Trophoblast cell (in vitro differentiated cells and primary cell): ENCODE measurements around the gene PDLIM4.

ENCODE experiments used
- DNase-seq, 2 donors: peaks; one replicate each; pipeline ENCODE4 v3.0.0-alpha.2; 2016
- H2AFZ ChIP-seq: 2 replicates; pipeline ENCODE4 v1.6.1; 2013; ENCODE audit warnings: low read length, moderate library complexity, mild to moderate bottlenecking; ENCODE audit not compliant: insufficient read depth, poor library complexity
- H2AK5ac ChIP-seq: 2 replicates; pipeline ENCODE4 v1.6.1; 2013; ENCODE audit warnings: mild to moderate bottlenecking, low read length
- H2BK120ac ChIP-seq: 2 replicates; pipeline ENCODE4 v1.6.1; 2013; ENCODE audit warnings: low read length, mild to moderate bottlenecking, moderate library complexity; ENCODE audit not compliant: insufficient read depth, poor library complexity
- H2BK12ac ChIP-seq: 2 replicates; pipeline ENCODE4 v1.6.1; 2013; ENCODE audit warnings: mild to moderate bottlenecking, low read length, moderate library complexity
- H2BK5ac ChIP-seq: 2 replicates; pipeline ENCODE4 v1.6.1; 2013; ENCODE audit warnings: low read length, low read depth, moderate library complexity, mild to moderate bottlenecking; ENCODE audit not compliant: poor library complexity
- H3K14ac ChIP-seq: 2 replicates; pipeline ENCODE4 v1.6.1; 2013; ENCODE audit warnings: mild to moderate bottlenecking, low read length
- H3K18ac ChIP-seq: 2 replicates; pipeline ENCODE4 v1.6.1; 2013; ENCODE audit warnings: mild to moderate bottlenecking, low read length
- H3K23ac ChIP-seq: 2 replicates; pipeline ENCODE4 v1.6.1; 2013; ENCODE audit warnings: low read length
- H3K27ac ChIP-seq: 2 replicates; pipeline ENCODE4 v1.5.1; 2013; ENCODE audit warnings: low read depth, mild to moderate bottlenecking, inconsistent platforms, low read length, moderate library complexity
- H3K27me3 ChIP-seq: 2 replicates; pipeline ENCODE4 v1.6.1; 2013; ENCODE audit warnings: inconsistent platforms, mild to moderate bottlenecking, low read length, moderate library complexity; ENCODE audit not compliant: insufficient read depth
- H3K36me3 ChIP-seq, 2 experiments: 1 replicate in 1 of 2; 2 replicates in 1 of 2; pipeline ENCODE4 v1.6.1; 2013; ENCODE audit warnings: low read length in 2 of 2, mild to moderate bottlenecking in 2 of 2, moderate library complexity in 1 of 2; ENCODE audit not compliant: insufficient read depth in 2 of 2, control insufficient read depth in 1 of 2
- H3K4ac ChIP-seq: 2 replicates; pipeline ENCODE4 v1.6.1; 2013; ENCODE audit warnings: low read depth, mild to moderate bottlenecking, low read length, moderate library complexity
- H3K4me1 ChIP-seq, 2 experiments: 1 replicate in 1 of 2; 2 replicates in 1 of 2; pipeline ENCODE4 v1.6.1; 2013; ENCODE audit warnings: low read length in 2 of 2, mild to moderate bottlenecking in 2 of 2, moderate library complexity in 1 of 2; ENCODE audit not compliant: insufficient read depth in 2 of 2, control insufficient read depth in 1 of 2
- H3K4me2 ChIP-seq: 2 replicates; pipeline ENCODE4 v1.6.1; 2013; ENCODE audit warnings: inconsistent platforms, mild to moderate bottlenecking, low read length, moderate library complexity
- H3K4me3 ChIP-seq: 2 replicates; pipeline ENCODE4 v1.5.1; 2013; ENCODE audit warnings: mild to moderate bottlenecking, low read depth, low read length, inconsistent platforms
- H3K79me1 ChIP-seq: one replicate; pipeline ENCODE4 v1.6.1; 2013; ENCODE audit warnings: low read length
- H3K79me2 ChIP-seq: 2 replicates; pipeline ENCODE4 v1.6.1; 2013; ENCODE audit warnings: low read length, mild to moderate bottlenecking; ENCODE audit not compliant: control insufficient read depth, insufficient read depth, poor library complexity
- H3K9ac ChIP-seq: 2 replicates; pipeline ENCODE4 v1.6.1; 2013; ENCODE audit warnings: mild to moderate bottlenecking, low read length
- H3K9me3 ChIP-seq: 2 replicates; pipeline ENCODE4 v1.6.1; 2013; ENCODE audit warnings: low read depth, mild to moderate bottlenecking, control low read depth, inconsistent platforms, low read length; ENCODE audit not compliant: insufficient read depth
- H4K12ac ChIP-seq: 2 replicates; pipeline ENCODE4 v1.6.1; 2013; ENCODE audit warnings: low read depth, mild to moderate bottlenecking, low read length, moderate library complexity
- H4K8ac ChIP-seq: 2 replicates; pipeline ENCODE4 v1.6.1; 2013; ENCODE audit warnings: low read depth, mild to moderate bottlenecking, low read length, moderate library complexity
- H4K91ac ChIP-seq: one replicate; pipeline ENCODE4 v1.6.1; 2013; ENCODE audit warnings: low read depth, mild to moderate bottlenecking, low read length, moderate library complexity
- WGBS: extraction: QIAGEN DNeasy Blood & Tissue Kit; methylation state at CpG from one replicate; pipeline ENCODE4 v1.1.7; 2013; ENCODE audit warnings: missing lambda C conversion rate; ENCODE audit not compliant: insufficient read length, insufficient coverage; ENCODE audit errors: extremely low coverage; 5-methylcytosine and 5-hydroxymethylcytosine counted together

The PDLIM4 gene

DNA sequence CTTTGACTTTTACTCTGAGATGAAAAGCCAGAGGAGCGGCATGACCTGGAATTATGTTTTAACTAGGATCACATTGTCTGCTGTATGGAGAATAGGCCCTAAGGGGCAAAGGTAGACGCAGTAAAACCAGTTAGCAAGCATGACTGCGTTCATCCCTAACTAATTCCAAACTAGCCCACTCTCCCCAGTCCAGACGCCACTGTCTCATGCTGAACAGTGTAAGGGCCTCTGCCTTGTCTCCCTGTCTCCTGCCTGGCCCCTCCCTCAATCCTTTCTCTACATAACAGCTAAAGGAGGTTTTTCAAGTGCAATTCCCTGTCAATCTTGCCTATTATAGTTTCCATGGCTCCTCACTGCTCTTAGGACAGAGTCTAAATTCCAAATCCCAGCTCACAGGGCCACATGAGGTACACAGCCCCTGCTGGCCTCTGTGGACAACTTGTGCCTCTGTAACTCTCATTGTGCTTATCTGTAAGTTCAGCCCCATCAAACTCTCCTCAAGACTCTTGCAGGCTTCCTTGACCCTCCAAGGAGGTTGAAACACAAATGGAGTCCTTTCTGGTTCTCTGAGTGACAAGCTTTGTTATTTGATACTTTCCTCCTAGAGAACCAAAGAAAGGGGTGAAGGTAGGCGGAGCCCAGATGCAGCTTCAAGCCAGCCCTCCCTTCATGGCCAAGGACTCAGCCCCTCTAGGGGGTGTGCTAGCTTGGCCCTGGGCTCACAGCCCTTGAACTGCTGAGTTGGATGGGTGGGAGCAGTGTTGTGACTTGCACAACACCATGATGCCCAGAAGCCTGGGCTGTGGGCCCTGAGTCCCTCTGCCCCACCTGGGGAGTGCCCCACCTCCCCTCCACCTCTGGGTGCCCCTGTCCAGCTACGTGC, 20.7 kb downstream of the PDLIM4 start:
- peaks cover 9 to 12% of the 10 kb centered on the region in 2 experiments for H3K4me1 ChIP-seq
- H3K14ac ChIP-seq: no peak overlapping the region
- H3K18ac ChIP-seq: no peak overlapping the region
- no peak overlapping the region for H2BK5ac ChIP-seq
- H3K9me3 ChIP-seq: no peaks in the 10 kb centered on the region
- H4K8ac ChIP-seq: no peak overlapping the region
- H3K79me1 ChIP-seq: no peaks in the 10 kb centered on the region
- no peak overlapping the region for H3K4ac ChIP-seq
- no peaks in the 10 kb centered on the region for H3K36me3 ChIP-seq
- H3K27me3 ChIP-seq: no peaks in the 10 kb centered on the region
- H3K23ac ChIP-seq: no peak overlapping the region
- H3K4me2 ChIP-seq: no peak overlapping the region
- no peak overlapping the region for H2AK5ac ChIP-seq
- no CpG with 5 or more reads among the region's 6 CpGs for WGBS
- DNase-seq: no peak
- no peak overlapping the region for H3K9ac ChIP-seq
- H4K91ac ChIP-seq: no peak overlapping the region
- no peak overlapping the region for H2AFZ ChIP-seq
- no peak overlapping the region for H4K12ac ChIP-seq
- H3K27ac ChIP-seq: no peak overlapping the region
- H3K79me2 ChIP-seq: no peaks in the 10 kb centered on the region
- no peak overlapping the region for H2BK120ac ChIP-seq
- no peak overlapping the region for H3K4me3 ChIP-seq
- H2BK12ac ChIP-seq: no peak overlapping the region

DNA sequence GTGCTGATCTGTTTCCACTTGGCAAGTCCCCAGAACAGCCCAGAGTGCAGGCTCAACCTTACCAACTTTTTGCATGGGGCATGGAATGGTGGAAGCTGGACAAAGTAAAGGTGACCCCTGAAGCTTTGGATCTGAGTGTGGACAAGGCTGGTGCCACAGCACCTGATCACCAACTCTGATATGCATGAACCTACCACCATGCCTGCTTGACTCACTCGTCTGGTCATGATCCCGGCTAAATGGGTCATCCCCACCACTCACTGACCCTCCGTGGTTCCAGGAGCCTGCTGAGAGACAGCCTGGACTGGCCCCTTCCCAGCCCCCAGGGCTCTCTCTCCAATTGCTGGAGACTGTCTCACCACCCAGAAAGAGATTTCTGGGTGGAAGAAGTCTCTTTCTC, 22.3 kb downstream of the PDLIM4 start:
- Histone ChIP-seq H3K23ac (no peak overlapping the region), H3K9ac (no peak overlapping the region), H4K12ac (no peak overlapping the region), H3K18ac (no peak overlapping the region), H4K91ac (no peak overlapping the region), H2BK12ac (no peak overlapping the region), H3K36me3 (no peaks in the 10 kb centered on the region), H4K8ac (no peak overlapping the region), H3K79me2 (no peaks in the 10 kb centered on the region), H3K4ac (no peak overlapping the region), H3K4me2 (no peak overlapping the region), H3K4me1 (peaks cover 9 to 12% of the 10 kb centered on the region in 2 experiments), H3K27me3 (no peaks in the 10 kb centered on the region), H2BK120ac (no peak overlapping the region), H3K27ac (no peak overlapping the region), H3K4me3 (no peak overlapping the region), H2BK5ac (no peak overlapping the region), H3K79me1 (no peaks in the 10 kb centered on the region), H3K14ac (no peak overlapping the region), H2AK5ac (no peak overlapping the region), H2AFZ (no peak overlapping the region), H3K9me3 (no peaks in the 10 kb centered on the region)
- no peak for DNase-seq
- no CpG with 5 or more reads among the region's 3 CpGs for WGBS

DNA sequence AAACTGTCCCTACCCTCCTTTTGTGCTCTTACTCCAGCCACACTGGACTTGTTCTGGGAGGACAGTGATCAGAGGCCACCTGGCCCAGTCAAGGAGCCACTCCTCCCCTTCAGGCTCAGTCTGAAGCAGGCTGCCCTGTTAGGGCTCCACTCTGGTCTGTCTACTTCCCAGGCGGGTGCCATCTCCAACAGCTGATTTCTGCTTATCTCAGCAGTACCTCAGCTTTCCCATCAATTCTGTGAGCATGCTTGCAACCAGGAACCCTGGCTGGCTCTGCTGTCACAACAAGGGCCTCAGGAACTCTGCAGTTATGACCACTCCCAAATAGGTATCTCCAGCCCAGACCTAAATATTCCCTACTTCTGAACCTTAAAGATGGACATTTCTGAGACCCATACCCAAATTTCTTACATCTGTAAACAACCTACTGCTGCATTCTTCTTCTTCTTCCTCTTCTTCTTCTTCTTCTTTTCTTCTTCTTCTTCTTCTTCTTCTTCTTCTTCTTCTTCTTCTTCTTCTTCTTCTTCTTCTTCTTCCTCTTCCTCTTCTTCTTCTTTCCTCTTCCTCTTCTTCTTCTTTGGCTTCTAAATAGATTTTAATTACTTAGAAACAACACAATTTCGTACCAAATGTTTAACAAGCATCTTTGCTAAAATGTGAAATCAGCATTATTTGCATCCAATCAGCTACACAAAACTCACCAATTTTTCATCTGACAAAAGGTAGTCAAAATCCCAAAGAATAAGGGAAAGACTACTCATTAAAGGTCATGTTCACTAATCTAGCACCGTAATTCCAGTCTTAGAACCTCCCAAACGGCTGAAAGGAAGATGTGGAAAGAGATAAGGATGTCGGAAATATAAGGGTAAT, 23.1 kb downstream of the PDLIM4 start:
- no CpG with 5 or more reads among the region's 5 CpGs for WGBS
- Histone ChIP-seq H4K8ac (no peak overlapping the region), H2AK5ac (no peak overlapping the region), H3K4me1 (peaks cover 9 to 12% of the 10 kb centered on the region in 2 experiments), H2BK120ac (no peak overlapping the region), H3K23ac (no peak overlapping the region), H3K9ac (no peak overlapping the region), H4K91ac (no peak overlapping the region), H3K36me3 (no peaks in the 10 kb centered on the region), H3K4ac (no peak overlapping the region), H2BK5ac (no peak overlapping the region), H3K79me2 (no peaks in the 10 kb centered on the region), H3K79me1 (no peaks in the 10 kb centered on the region), H3K4me3 (no peak overlapping the region), H4K12ac (no peak overlapping the region), H3K27me3 (no peaks in the 10 kb centered on the region), H2AFZ (no peak overlapping the region), H3K27ac (no peak overlapping the region), H3K4me2 (no peak overlapping the region), H3K14ac (no peak overlapping the region), H2BK12ac (no peak overlapping the region), H3K18ac (no peak overlapping the region), H3K9me3 (no peaks in the 10 kb centered on the region)
- no peak for DNase-seq

DNA sequence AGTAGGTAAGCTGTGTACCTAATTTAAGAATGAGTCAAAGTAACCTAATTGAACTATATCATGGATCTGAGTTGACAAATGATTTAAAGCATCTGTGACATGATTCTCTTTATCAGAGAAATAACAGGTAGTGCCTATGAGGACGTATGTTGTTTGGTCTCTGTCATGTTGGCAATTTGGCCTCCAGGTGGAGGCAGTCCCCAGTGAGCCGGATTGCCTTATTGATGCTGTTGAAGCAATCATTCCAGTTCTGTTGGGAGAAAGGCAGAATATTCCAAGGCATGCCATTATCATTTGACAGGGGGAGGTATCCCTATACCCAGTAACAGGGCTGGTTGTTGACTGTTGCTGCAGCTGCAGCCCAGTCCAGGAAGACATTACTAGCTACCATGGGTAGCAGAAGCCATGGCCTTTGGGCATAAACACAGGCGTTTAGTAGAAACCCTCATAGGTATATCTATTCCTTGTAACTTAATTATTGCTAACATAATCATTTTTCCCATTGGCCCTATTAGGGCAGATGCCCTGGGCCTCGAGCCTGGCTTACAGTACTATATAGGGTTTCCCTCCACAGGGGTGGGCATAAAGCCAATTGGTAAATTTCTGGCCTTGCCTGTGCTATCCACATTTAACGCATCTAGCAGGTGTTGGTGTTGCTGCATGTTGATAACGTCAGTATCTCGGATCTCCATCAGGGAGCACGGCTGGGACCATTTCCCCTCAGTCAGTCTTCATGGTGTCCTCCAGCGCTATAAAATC, 24.5 kb downstream of the PDLIM4 start:
- H3K23ac ChIP-seq: no peak overlapping the region
- no peaks in the 10 kb centered on the region for H3K79me1 ChIP-seq
- H3K79me2 ChIP-seq: no peaks in the 10 kb centered on the region
- no peak overlapping the region for H4K8ac ChIP-seq
- H4K12ac ChIP-seq: no peak overlapping the region
- peaks cover 9 to 12% of the 10 kb centered on the region in 2 experiments for H3K4me1 ChIP-seq
- H3K4ac ChIP-seq: no peak overlapping the region
- no peaks in the 10 kb centered on the region for H3K9me3 ChIP-seq
- no peak overlapping the region for H3K14ac ChIP-seq
- no peak overlapping the region for H2BK120ac ChIP-seq
- H3K27me3 ChIP-seq: no peaks in the 10 kb centered on the region
- H3K9ac ChIP-seq: no peak overlapping the region
- no peak overlapping the region for H2AFZ ChIP-seq
- no peak overlapping the region for H2AK5ac ChIP-seq
- no peak overlapping the region for H2BK5ac ChIP-seq
- peak in 1 of 2 donors; percentile 44 for DNase-seq
- WGBS: no CpG with 5 or more reads among the region's 9 CpGs
- no peaks in the 10 kb centered on the region for H3K36me3 ChIP-seq
- H2BK12ac ChIP-seq: no peak overlapping the region
- no peak overlapping the region for H3K4me2 ChIP-seq
- H4K91ac ChIP-seq: no peak overlapping the region
- no peak overlapping the region for H3K27ac ChIP-seq
- no peak overlapping the region for H3K18ac ChIP-seq
- H3K4me3 ChIP-seq: no peak overlapping the region
